ENCODE data around the gene CREM.

DNA sequence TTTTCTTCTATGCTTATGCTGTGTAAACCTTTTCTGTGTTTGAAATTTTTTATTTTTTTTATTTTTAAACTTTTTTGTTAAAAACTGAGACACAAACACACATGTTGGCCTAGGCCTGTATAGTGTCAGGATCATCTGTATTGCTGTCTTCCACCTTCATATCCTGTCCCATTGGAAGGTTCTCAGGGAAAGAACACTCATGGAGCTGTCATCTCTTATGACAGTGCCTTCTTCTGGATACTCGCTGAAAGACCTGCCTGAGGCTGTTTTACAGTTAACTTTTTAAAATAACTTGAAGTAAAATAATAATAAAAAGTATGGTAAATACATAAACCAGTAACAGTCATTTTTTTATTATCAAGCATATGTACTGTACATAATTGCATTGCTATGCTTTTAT lies 34.1 kb downstream of the CREM start:
- TF ChIP-seq RAD21 (IDR thresholded peaks at IDR 0.05; ENCODE audit: low read depth) (no peak), EZH2 (IDR thresholded peaks at IDR 0.05) (no peak)
- TF ChIP-seq, protein P1, sequence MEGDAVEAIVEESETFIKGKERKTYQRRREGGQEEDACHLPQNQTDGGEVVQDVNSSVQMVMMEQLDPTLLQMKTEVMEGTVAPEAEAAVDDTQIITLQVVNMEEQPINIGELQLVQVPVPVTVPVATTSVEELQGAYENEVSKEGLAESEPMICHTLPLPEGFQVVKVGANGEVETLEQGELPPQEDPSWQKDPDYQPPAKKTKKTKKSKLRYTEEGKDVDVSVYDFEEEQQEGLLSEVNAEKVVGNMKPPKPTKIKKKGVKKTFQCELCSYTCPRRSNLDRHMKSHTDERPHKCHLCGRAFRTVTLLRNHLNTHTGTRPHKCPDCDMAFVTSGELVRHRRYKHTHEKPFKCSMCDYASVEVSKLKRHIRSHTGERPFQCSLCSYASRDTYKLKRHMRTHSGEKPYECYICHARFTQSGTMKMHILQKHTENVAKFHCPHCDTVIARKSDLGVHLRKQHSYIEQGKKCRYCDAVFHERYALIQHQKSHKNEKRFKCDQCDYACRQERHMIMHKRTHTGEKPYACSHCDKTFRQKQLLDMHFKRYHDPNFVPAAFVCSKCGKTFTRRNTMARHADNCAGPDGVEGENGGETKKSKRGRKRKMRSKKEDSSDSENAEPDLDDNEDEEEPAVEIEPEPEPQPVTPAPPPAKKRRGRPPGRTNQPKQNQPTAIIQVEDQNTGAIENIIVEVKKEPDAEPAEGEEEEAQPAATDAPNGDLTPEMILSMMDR (IDR thresholded peaks at IDR 0.05 in 2 of 3, conservative IDR thresholded peaks at IDR 0.05 in 1 of 3; ENCODE audit: borderline replicate concordance in 1 of 3, insufficient read depth in 1 of 3, low read depth in 2 of 3, low read length in 2 of 3) = no peak

Measured in HCT116 (cell line).